Daoy (cell line): ENCODE data around the gene CACNA1A. TPM values are rescaled to one million over a fixed set of nuclear protein-coding genes. Genes with fewer than 3 reads are reported as not detected.

Source experiments
- DNase-seq: peaks from one replicate; pipeline ENCODE4 v3.0.0-alpha.2; 2015; ENCODE audit warnings: low read depth
- total RNA-seq: library from RNA; depleted of rRNA; stranded (reverse); fragments of >200 nt; shearing (Covaris generic); gene quantifications from 2 replicates; pipeline ENCODE4 v1.2.3, GENCODE V29; 2014

Gene CACNA1A
- total RNA-seq, 1 experiment from 2014 or later: 5.0 TPM

GRCh38 chr19:13493516-13494310 is 12.6 kb downstream of the CACNA1A start:
- no peak for DNase-seq

DNA sequence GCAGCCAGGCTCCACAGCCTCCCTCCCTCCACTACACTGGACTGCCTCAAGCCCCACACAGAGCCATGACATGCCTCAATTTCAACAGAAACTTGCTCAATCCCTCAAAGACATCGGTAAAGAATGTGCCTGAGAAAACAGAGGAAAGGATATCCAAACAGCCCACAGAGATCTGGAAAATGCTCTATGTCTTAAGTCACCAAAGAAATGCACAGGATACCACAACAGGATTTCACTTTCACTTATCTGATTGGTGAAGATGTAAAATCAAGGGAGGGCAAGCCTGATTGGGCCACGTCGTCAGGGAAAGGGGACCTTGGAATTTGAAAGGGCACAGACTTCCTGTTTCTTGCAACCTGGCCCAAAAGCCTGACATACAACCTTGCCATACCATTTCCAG is 14.2 kb downstream of the CACNA1A start:
- peak; percentile 84 for DNase-seq

DNA sequence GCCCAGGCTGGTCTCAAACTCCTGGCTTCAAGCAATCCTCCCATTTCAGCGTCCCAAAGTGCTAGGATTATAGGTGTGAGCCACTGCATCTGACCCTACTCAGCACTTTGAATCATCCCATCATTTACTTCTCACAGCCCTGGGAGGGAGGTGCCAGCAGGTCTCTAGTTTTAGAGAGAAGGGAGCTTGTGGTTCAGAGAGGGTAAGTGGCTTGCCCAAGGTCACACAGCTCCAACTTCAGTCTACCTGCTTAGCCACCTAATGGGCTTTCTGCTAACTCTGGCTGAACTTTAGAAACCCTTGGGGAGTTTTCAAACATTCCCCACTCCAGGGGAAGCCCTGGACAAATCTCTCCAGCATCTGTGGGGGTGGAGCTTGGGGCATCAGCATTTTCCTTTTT is 18.3 kb downstream of the CACNA1A start:
- no peak for DNase-seq

DNA sequence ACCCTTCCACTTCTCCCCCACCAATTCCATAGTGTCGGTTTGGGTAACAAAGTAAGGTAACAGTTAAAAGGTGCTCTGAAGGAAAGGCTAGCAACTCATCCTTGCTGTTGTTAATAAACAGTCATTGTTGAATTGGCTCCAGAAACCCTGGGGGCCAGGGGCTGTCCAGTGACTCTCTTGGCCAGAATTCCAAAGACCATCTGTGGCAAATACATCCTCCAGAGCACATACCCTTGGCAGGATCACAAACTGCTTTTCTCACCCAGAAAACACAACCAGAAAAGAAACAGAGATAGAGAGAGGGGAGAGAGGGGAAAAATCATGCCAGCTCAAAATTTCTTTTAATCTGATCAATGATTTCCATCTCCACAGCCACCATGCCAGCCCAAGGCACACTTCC is 22.1 kb downstream of the CACNA1A start:
- no peak for DNase-seq

GRCh38 chr19:13483215-13483614 is 23.1 kb downstream of the CACNA1A start:
- DNase-seq: no peak

GRCh38 chr19:13478576-13478975 is 27.7 kb downstream of the CACNA1A start:
- DNase-seq: no peak

DNA sequence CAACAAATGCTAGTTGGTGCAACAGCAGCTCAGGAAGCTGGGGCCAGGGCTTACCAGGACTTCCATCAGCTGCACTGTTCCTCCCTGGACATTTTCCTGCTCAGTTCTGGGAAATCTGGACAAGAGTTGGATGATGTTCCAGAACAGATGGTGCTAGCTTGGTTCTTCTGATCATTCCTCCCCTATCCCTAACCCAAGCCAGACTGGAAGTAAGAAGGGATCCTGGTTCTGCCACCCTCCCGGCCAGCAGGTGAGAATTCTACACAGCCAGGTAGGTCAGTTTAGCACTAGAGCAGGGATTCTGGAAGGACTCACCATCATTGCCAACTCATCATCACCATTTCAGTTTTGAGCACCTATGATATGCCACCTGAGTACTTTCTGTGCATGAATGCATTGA is 30.2 kb downstream of the CACNA1A start:
- DNase-seq: no peak

DNA sequence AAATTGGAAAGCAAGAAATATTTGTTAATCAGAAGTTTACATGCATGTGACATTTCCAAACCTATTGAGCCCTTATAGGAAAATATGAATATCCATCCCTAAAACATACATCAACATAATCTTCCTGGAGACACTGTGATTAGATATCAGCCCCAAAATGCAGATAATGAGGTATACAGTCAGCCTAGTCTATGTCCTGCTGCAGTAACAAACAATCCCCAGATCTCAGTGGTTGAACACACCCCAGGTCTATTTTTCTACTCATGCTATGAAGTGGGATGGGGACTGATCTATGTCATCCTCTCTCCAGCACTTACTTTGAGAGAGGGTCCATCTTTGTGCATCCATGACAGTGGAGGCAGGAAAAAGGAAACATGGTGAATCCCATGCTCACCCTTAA is 31.2 kb downstream of the CACNA1A start:
- DNase-seq: no peak

- DNase-seq: no peak
These were observed 39.6 kb downstream of the CACNA1A start for GRCh38 chr19:13466697-13467096.

- DNase-seq: peak; percentile 44
These were observed 43.0 kb downstream of the CACNA1A start for GRCh38 chr19:13463296-13463695.

GRCh38 chr19:13461536-13461935 is 44.7 kb downstream of the CACNA1A start:
- no peak for DNase-seq

GRCh38 chr19:13460045-13460444 is 46.2 kb downstream of the CACNA1A start:
- DNase-seq: peak; percentile 29

- DNase-seq: no peak
These were observed 46.9 kb downstream of the CACNA1A start for GRCh38 chr19:13459351-13459750.

- no peak for DNase-seq
These were observed 54.8 kb downstream of the CACNA1A start for GRCh38 chr19:13451434-13451995.

DNA sequence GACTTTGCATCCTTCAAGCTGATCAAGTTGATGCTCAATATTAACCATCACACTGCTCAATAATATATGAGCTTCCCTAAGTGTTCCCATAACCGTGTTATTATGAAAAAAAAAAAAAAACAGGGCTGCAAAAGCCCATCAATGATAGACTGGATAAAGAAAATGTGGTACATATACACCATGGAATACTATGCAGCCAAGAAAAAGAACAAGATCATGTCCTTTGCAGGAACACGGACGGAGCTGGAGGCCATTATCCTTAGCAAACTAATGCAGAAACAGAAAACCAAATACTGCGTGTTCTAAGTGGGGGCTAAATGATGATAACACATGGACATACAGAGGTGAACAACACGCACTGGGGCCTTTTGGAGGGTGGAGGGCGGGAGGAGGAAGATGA is 58.3 kb downstream of the CACNA1A start:
- no peak for DNase-seq

- DNase-seq: peak; percentile 47
These were observed 64.3 kb downstream of the CACNA1A start for GRCh38 chr19:13441810-13442512.

DNA sequence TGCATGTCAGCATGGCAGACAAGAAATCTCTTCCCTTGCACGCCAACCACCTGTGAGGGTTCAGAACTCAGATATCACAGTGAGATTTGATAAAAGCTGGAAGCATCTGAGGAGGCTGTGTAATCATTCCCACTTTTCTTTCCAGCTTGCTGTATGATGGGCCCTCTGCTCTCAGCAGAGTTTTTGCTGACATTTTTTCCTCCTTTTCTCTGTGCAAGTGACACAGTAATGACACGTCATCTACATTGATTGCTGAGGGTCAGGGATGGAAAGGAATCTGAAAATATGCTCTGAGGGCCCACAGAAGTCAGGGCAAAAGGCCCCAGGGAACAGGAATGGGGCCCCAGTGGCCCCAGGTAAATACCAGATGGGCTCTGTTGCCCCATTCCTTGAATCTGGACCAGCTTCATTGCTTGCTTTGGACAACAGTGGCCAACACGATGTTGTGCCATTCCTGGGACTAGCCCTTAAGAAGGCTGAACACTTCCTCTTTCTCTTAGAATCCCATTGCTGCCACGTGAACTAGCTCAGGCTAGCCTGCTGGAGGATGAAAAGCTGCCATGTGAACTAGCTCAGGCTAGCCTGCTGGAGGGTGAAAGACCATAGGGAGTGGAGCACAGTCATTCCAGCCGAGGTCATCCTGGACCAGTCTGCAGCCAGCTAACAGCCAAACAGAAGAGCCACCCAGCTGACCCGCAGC is 68.2 kb downstream of the CACNA1A start:
- DNase-seq: no peak

DNA sequence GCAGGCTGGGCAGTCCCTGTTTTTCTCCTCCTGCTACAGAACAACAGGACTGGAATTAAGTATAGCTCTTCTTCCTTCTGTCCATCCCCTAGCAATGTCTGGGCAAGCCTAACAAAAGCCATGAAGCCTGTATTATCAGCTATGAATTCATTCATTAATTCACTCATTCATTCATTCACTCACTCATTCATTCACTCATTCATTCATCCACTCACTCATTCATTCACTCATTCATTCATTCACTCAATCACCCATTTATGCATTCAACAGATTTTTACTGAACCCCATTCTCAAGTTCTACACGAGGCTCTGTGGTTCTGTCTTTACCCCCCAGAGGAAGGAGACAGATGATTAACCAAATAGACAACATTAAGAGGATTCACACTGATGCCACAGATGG is 69.9 kb downstream of the CACNA1A start:
- no peak for DNase-seq

DNA sequence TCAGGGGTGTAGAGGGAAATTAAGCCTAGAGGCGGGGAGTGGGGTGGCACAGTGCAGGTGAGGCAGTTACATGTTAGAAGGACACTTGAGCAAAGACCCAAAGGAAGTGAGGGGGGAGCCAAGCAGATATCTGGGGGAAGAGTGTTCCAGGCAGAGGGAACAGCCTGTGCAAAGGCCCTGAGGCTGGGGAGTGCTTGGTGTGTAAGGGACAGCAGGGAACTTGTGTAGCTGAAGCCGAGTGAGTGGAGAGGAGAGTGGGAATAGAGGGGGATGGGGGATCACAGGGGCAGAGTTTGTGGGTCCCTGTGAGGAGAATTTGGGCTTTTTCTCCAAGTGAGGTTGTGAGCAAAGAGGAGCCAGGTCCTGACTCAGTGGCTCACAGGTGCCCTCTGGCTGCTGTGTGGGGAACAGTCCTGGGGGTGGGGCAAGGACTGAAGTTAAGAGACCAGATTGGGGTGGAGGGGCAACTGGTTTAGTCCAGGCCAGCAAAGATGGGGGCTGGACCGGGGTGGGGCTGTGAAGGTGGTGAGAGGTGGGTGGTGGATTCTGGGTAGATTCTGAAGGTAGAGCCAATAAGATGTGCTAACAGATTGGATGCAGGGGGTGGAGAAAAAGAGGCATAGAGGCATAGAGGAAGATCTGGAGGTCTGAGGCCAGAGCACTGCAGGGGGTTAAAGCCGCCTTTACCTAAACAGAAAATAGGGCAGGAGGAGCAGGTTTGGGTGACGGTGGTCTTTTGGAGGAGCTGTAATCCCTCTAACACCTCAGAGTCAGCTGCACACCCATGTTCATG is 75.3 kb downstream of the CACNA1A start:
- peak; percentile 62 for DNase-seq

- DNase-seq: no peak
These were observed 76.7 kb downstream of the CACNA1A start for GRCh38 chr19:13429563-13429962.

DNA sequence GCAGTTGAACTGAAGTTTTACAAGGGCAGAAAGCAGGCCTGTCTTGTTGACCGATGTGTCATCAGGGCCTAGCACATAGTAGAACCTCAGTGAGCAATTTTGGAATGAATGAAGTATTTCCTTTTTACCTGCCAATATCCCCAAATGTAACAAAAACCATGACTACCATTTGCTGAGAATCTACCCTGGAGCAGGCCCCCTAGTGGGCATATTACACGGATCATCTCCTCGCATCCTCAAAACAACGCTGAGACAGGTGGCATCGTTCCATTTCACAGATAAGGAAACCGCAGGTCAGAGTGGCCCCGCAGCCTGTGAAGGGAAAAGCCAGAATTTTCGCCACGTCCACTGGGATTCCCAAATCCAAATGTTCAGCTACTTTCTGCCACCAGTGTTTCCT is 77.9 kb downstream of the CACNA1A start:
- peak; percentile 39 for DNase-seq
